Measurements from ENCODE around the gene MSX1. TPM values are rescaled to one million over a fixed set of nuclear protein-coding genes. Genes with fewer than 3 reads are reported as not detected.

Gene MSX1
- total and polyA plus RNA-seq, 12 donors = 1.8 to 30.3 (median 7.2) TPM

DNA sequence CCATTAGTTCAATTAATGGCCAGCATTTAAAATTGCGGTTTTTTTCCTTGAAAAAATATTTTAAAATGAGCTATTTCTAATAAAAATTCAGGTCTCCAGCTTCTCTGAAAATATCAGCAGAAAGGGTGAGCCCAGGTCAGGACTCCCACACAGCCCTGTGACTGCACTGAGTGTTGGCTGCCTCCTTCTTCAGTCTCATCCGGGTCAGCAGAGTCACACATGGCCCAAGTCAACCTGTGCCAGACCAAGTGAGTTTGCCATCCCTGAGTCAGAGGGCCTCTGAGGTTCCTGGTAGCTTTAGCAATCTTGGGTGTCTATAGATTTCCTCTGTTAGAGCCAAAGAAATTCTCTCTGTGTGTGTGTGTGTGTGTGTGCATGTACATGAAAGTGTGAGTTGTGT lies 22.1 kb upstream of the MSX1 start:
- Histone ChIP-seq H3K36me3 (replicated peaks in 1 of 2) (no peaks in the 10 kb centered on the region), H3K27ac (no peak overlapping the region), H3K9me3 (replicated peaks in 1 of 3) (no peaks in the 10 kb centered on the region), H3K4me3 (no peak overlapping the region), H3K4me1 (replicated peaks in 1 of 2) (no peaks in the 10 kb centered on the region), H3K27me3 (no peaks in the 10 kb centered on the region)
- DNase-seq = no peak
- WGBS, 4 donors = 59 to 71% (median 70%) methylated on average over 2 of the region's 2 CpGs
- TF ChIP-seq POLR2A (IDR thresholded peaks at IDR 0.05) = no peak
- TF ChIP-seq, protein P1, sequence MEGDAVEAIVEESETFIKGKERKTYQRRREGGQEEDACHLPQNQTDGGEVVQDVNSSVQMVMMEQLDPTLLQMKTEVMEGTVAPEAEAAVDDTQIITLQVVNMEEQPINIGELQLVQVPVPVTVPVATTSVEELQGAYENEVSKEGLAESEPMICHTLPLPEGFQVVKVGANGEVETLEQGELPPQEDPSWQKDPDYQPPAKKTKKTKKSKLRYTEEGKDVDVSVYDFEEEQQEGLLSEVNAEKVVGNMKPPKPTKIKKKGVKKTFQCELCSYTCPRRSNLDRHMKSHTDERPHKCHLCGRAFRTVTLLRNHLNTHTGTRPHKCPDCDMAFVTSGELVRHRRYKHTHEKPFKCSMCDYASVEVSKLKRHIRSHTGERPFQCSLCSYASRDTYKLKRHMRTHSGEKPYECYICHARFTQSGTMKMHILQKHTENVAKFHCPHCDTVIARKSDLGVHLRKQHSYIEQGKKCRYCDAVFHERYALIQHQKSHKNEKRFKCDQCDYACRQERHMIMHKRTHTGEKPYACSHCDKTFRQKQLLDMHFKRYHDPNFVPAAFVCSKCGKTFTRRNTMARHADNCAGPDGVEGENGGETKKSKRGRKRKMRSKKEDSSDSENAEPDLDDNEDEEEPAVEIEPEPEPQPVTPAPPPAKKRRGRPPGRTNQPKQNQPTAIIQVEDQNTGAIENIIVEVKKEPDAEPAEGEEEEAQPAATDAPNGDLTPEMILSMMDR (IDR thresholded peaks at IDR 0.05) = no peak
- intact Hi-C loops (cut with DNase I) = no loop called here

DNA sequence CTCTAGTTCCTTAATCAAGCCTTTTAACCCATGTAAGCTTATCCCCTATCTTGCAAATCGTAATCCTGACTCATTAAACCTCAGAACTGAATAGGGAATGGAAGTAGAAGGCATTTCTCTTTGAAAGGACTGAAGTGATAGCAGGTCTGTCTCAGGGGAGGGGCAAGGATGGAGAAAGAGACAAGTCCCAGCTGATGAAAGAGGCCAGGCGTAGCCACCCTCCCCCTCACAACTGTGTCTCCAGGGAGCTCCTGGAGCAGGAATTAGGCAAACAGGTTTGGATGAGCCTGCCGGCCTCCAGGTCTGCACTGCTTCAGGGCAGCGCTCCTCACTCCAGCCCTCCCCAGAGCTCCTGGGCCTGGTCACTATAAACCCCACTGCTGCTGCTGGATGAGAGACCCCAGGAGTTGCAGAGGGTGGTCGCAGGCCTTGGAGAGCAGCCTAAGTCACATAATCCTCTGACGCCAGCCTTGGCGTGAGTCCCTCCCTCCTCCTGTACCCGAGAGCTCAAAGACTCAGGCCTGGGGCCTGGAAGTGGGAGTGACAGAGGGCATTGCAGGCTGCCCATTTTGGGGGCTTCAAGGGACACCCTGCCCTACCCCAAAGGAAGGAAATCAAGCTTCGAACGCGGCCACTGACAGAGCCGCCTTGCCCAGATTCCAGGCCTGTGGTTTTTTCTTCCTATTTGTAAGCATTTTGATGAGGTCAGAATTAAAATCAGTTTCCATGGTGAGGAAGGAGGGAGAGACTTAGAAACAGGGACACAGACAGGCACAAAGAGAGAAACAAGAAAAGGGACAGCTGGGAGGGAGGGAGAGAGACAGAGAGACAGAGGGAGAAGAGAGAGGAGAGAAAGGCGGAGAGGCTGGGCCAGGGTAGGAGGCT lies 21.2 kb upstream of the MSX1 start:
- no peaks in the 10 kb centered on the region for H3K27me3 ChIP-seq
- intact Hi-C loops (cut with DNase I) = no loop called here
- no peaks in the 10 kb centered on the region for H3K4me1 ChIP-seq (replicated peaks in 1 of 2)
- H3K9me3 ChIP-seq (replicated peaks in 1 of 3) = no peaks in the 10 kb centered on the region
- H3K36me3 ChIP-seq (replicated peaks in 1 of 2) = no peaks in the 10 kb centered on the region
- peak overlapping the region in 1 of 5 donors; percentile 41 for H3K27ac ChIP-seq
- TF ChIP-seq POLR2A (IDR thresholded peaks at IDR 0.05) = no peak
- TF ChIP-seq, protein P1 (IDR thresholded peaks at IDR 0.05) = no peak
- 59 to 69% (median 65%) methylated on average over 11 to 13 of the region's 13 CpGs for WGBS, 4 donors
- DNase-seq = no peak
- no peak overlapping the region for H3K4me3 ChIP-seq

DNA sequence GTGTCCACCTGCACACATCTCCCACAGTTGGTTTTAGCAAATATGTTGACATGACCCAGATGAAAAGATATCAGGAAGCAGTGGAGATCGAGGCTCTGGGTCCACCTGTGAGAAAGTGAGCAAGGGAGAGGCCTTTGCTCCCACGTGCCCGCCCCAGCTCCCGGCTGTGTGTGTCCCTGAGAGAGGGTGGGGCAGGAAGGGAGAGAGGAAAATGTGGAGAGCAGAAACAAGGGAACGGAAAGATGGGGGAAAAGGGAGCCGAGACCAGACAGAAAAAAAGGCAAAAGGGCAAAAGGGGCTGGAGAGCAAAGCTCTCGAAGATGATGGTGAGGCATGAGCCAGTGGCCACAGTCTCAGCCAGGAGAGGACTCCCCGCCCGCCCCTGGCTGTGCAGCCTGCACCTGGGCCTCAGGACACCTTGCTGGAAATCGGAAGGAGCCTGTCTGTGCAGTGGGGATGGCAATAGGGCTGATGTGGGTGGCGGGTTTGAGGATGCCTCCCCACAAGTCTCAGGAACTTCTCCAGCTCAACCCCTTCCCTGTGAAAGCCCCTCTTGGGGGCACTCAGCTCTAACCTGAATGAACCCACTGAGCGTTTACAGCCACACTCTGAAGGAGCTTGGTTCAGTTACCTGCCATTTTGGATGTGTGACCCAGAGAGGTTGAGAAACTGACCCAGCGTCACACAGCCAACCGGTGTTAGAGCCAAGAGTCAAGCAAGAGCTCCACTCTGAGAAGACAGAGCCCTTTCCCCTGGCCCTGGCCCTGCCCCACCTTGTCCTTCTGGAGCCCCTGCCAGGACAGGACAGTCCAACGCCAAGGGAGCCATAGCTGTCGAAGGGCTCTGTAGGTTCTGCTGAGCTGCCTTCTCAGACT lies 20.3 kb upstream of the MSX1 start:
- no peaks in the 10 kb centered on the region for H3K27me3 ChIP-seq

DNA sequence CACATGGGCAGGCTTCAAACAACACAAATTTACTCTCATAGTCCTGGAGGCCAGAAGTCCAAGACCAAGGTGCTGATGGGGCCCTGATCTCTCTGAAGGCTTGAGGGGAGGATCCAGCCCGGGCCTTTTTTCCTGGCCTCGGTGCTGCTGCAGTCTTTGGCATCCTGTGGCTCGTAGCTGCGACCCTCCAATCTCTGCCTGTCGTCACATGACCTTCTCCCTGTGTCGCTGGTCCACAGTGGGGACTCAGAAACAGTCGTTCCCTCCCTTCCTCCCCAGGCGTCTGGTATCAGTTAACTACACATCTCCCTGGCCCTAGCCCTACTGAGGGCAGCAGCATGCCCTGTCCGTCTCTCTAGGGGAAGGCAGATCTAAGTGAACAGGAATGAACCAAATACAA lies 19.1 kb upstream of the MSX1 start:
- no peaks in the 10 kb centered on the region for H3K27me3 ChIP-seq
- no peaks in the 10 kb centered on the region for H3K9me3 ChIP-seq (replicated peaks in 1 of 3)
- DNase-seq = no peak
- TF ChIP-seq, protein P1 (IDR thresholded peaks at IDR 0.05) = no peak
- no peak for TF ChIP-seq POLR2A (IDR thresholded peaks at IDR 0.05)
- no peak overlapping the region for H3K27ac ChIP-seq
- no peak overlapping the region for H3K4me3 ChIP-seq
- 36 to 60% (median 44%) methylated on average over 6 to 9 of the region's 9 CpGs for WGBS, 4 donors
- intact Hi-C loops (cut with DNase I) = no loop called here
- no peaks in the 10 kb centered on the region for H3K4me1 ChIP-seq (replicated peaks in 1 of 2)
- H3K36me3 ChIP-seq (replicated peaks in 1 of 2) = no peaks in the 10 kb centered on the region

More for the DNA sequence above, 20.3 kb upstream of the MSX1 start:
- no peaks in the 10 kb centered on the region for H3K36me3 ChIP-seq (replicated peaks in 1 of 2)
- peak overlapping the region in 1 of 5 donors; percentile 41 for H3K27ac ChIP-seq
- intact Hi-C loops (cut with DNase I) = no loop called here
- no peaks in the 10 kb centered on the region for H3K9me3 ChIP-seq (replicated peaks in 1 of 3)
- no peak for DNase-seq
- H3K4me1 ChIP-seq (replicated peaks in 1 of 2) = no peaks in the 10 kb centered on the region
- TF ChIP-seq POLR2A (IDR thresholded peaks at IDR 0.05) = no peak
- 63 to 69% (median 66%) methylated on average over 16 of the region's 16 CpGs for WGBS, 4 donors
- no peak overlapping the region for H3K4me3 ChIP-seq
